ENCODE data around the gene NDUFB10.
A peak's percentile ranks its signal among the peaks of the same experiment; 100 is the strongest.

Gene NDUFB10

GRCh38 chr16:2008009-2008526 lies 48.7 kb downstream of the NDUFB10 start:
- Histone ChIP-seq H3K27ac (no peak overlapping the region), H3K4me3 (peak overlapping the region; percentile 85)
- no peak for TF ChIP-seq CTCF (IDR thresholded peaks at IDR 0.05)
- DNase-seq (ENCODE audit: low spot score): no peak

GRCh38 chr16:2008631-2009163 lies 49.4 kb downstream of the NDUFB10 start:
- H3K27ac ChIP-seq: peak overlapping the region; percentile 21 to 96
- no peak for DNase-seq (ENCODE audit: low spot score)
- peak overlapping the region; percentile 85 for H3K4me3 ChIP-seq
- no peak for TF ChIP-seq CTCF (IDR thresholded peaks at IDR 0.05)

GRCh38 chr16:2009164-2009711 lies 49.9 kb downstream of the NDUFB10 start:
- H3K4me3 ChIP-seq: peak overlapping the region; percentile 85
- TF ChIP-seq CTCF (IDR thresholded peaks at IDR 0.05): no peak
- peak overlapping the region; percentile 21 to 96 for H3K27ac ChIP-seq
- DNase-seq (ENCODE audit: low spot score): no peak

GRCh38 chr16:2009791-2010510 lies 50.6 kb downstream of the NDUFB10 start, which contains the start of gene ZNF598:
TSS of gene ZNF598 (minus strand) at chr16:2009821.
- TF ChIP-seq CTCF (IDR thresholded peaks at IDR 0.05): no peak

More at GRCh38 chr16:2009791-2010510, 50.6 kb downstream of the NDUFB10 start, which contains the start of gene ZNF598:
- H3K27ac ChIP-seq: peak within 1 kb of the TSS; percentile 80 to 96
- no peak for DNase-seq (ENCODE audit: low spot score)
- peak within 1 kb of the TSS; percentile 85 for H3K4me3 ChIP-seq

Measured in coronary artery (tissue), 2 donors.